GM23248 (cell line): ENCODE results near the gene TRERF1. TPM values are rescaled to one million over a fixed set of nuclear protein-coding genes. Genes with fewer than 3 reads are reported as not detected.

Experiments
- DNase-seq: peaks from one replicate; pipeline ENCODE4 v3.0.0-alpha.2; 2015
- H2AFZ ChIP-seq: fragments of 200-600 bp; sonication (generic); 2 replicates; pipeline ENCODE4 v1.6.1; 2016; ENCODE audit warnings: antibody characterized with exemption
- H3F3A ChIP-seq: fragments of 200-600 bp; sonication (generic); 2 replicates; pipeline ENCODE4 v1.6.1; 2016; ENCODE audit warnings: mild to moderate bottlenecking, antibody characterized with exemption, mixed run types; ENCODE audit not compliant: insufficient read depth
- H3K27ac ChIP-seq: fragments of 200-600 bp; sonication (generic); 2 replicates; pipeline ENCODE4 v1.5.1; 2016; ENCODE audit warnings: mild to moderate bottlenecking
- H3K27me3 ChIP-seq: fragments of 200-600 bp; sonication (generic); replicated peaks from 2 replicates; pipeline ENCODE4 v1.6.1; 2016; ENCODE audit warnings: mild to moderate bottlenecking; ENCODE audit not compliant: insufficient read depth
- H3K36me3 ChIP-seq: fragments of 200-600 bp; sonication (generic); 2 replicates; pipeline ENCODE4 v1.6.1; 2016; ENCODE audit warnings: low read depth, mild to moderate bottlenecking
- H3K4me1 ChIP-seq: fragments of 200-600 bp; sonication (generic); 2 replicates; pipeline ENCODE4 v1.6.1; 2016; ENCODE audit warnings: mild to moderate bottlenecking; ENCODE audit not compliant: insufficient read depth
- H3K4me2 ChIP-seq: fragments of 200-600 bp; sonication (generic); one replicate; pipeline ENCODE4 v1.6.1; 2016; ENCODE audit warnings: mild to moderate bottlenecking; ENCODE audit not compliant: unreplicated experiment
- H3K4me3 ChIP-seq: fragments of 200-600 bp; sonication (generic); 2 replicates; pipeline ENCODE4 v1.5.1; 2016; ENCODE audit warnings: mild to moderate bottlenecking
- H3K79me2 ChIP-seq: fragments of 200-600 bp; sonication (generic); 2 replicates; pipeline ENCODE4 v1.6.1; 2016; ENCODE audit warnings: mild to moderate bottlenecking; ENCODE audit not compliant: insufficient read depth
- H3K9ac ChIP-seq: fragments of 200-600 bp; sonication (generic); 2 replicates; pipeline ENCODE4 v1.6.1; 2016; ENCODE audit warnings: mild to moderate bottlenecking
- H3K9me2 ChIP-seq: fragments of 200-600 bp; sonication (generic); 2 replicates; pipeline ENCODE4 v1.6.1; 2016; ENCODE audit warnings: mixed run types, mild to moderate bottlenecking, moderate library complexity; ENCODE audit not compliant: insufficient read depth
- H3K9me3 ChIP-seq: fragments of 200-600 bp; sonication (generic); one replicate; pipeline ENCODE4 v1.6.1; 2017; ENCODE audit warnings: low read depth
- H4K20me1 ChIP-seq: fragments of 200-600 bp; sonication (generic); 2 replicates; pipeline ENCODE4 v1.6.0; 2016; ENCODE audit not compliant: insufficient read depth
- EZH2 ChIP-seq: fragments of 200-600 bp; sonication (generic); IDR thresholded peaks from 2 replicates; pipeline ENCODE4 v1.6.1; 2018; ENCODE audit warnings: antibody characterized with exemption, mild to moderate bottlenecking; ENCODE audit not compliant: insufficient read depth, poor library complexity, severe bottlenecking
- EZH2phosphoT487 ChIP-seq: fragments of 200-600 bp; sonication (generic); IDR thresholded peaks from 2 replicates; pipeline ENCODE4 v1.6.1; 2018; ENCODE audit warnings: antibody characterized with exemption, moderate library complexity, mild to moderate bottlenecking, low read depth; ENCODE audit not compliant: insufficient read depth
- WGBS, 2 experiments: methylation state at CpG; one replicate each; pipeline ENCODE4 v1.1.6; 2015 to 2017; ENCODE audit warnings: low lambda C conversion rate in 2 of 2, low coverage in 1 of 2; ENCODE audit errors: missing lambda C conversion rate in 2 of 2; 5-methylcytosine and 5-hydroxymethylcytosine counted together
- in situ Hi-C: fragments of 300-500 bp; cut with MboI; formaldehyde crosslinking; loops from 2 replicates; pipeline ENCODE4 v1.15.0; 2020
- polyA plus RNA-seq: library from polyadenylated mRNA; unstranded; fragments of >200 nt; fragmentation: Nextera tagmentation; extraction: Ambion mirVana; gene quantifications from 2 replicates; pipeline ENCODE4 v1.2.1, GENCODE V29; 2016
- total RNA-seq: library from RNA; depleted of rRNA; stranded (reverse); fragments of >200 nt; shearing (Covaris generic); gene quantifications from 2 replicates; pipeline ENCODE4 v1.2.3, GENCODE V29; 2014

TRERF1 gene
- total and polyA plus RNA-seq, 2 experiments from 2014 or later = 2.7 to 3.1 TPM

GRCh38 chr6:42199106-42199981, 252.4 kb downstream of the TRERF1 start:
- no peak overlapping the region for H3K9ac ChIP-seq
- H3K4me2 ChIP-seq = peak overlapping the region; percentile 67
- peaks cover 51% of the 10 kb centered on the region for H3K4me1 ChIP-seq
- peak overlapping the region; percentile 74 for H3K27ac ChIP-seq
- H3F3A ChIP-seq = peaks cover 57% of the 10 kb centered on the region
- no peak overlapping the region for H3K4me3 ChIP-seq
- no peaks in the 10 kb centered on the region for H4K20me1 ChIP-seq
- 88 to 93% methylated on average over 5 of the region's 5 CpGs for WGBS, 2 experiments
- H3K9me3 ChIP-seq = no peaks in the 10 kb centered on the region
- H3K27me3 ChIP-seq = no peaks in the 10 kb centered on the region
- in situ Hi-C loops = no loop called here
- TF ChIP-seq EZH2 = no peak
- no peak for TF ChIP-seq EZH2phosphoT487
- H2AFZ ChIP-seq = no peak overlapping the region
- no peaks in the 10 kb centered on the region for H3K9me2 ChIP-seq
- H3K36me3 ChIP-seq = no peaks in the 10 kb centered on the region; the same call in 1 of the 2 replicates
- peak; percentile 75 for DNase-seq
- H3K79me2 ChIP-seq = no peaks in the 10 kb centered on the region

DNA sequence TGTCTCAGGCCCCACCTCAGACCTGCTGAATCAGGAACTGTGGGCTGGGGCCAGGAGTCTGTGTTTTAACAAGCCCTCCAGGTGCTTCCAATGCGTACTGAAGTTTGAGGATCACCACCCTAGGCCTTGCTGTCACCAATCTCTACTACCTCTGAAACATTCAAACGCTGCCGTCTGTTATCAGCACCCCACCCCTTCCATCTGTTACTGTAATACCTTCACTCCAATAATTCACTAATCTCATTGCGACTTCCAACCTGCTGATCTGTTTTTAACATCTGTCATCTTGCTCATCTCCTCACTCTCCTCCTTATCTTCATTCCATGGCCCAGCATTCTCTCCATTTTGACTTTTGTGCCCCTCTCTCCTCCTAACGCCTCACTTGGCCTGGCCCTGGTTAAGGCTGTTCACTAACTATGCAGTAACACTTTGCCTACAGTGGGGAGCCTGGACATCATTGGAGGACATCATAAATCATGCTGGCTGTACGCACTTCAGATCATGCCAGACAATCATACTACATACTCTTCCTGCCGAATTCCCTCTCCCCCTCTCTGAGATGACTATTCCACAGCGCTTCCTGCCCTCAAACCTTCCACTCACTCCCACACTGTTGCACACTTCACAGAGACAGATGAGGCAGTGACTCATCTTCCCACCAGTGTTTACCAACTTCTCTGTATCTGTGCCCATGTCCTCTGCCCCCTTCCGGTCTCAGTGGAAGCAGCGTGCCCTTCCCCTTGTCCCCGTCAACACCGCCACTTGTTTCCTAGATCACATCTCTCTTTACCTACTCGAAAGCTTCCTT, 254.0 kb downstream of the TRERF1 start:
- Histone ChIP-seq H3F3A (peaks cover 54% of the 10 kb centered on the region), H3K27ac (peak overlapping the region; percentile 55), H4K20me1 (no peaks in the 10 kb centered on the region), H3K9me3 (no peaks in the 10 kb centered on the region), H3K4me3 (no peak overlapping the region), H3K79me2 (no peaks in the 10 kb centered on the region), H3K27me3 (no peaks in the 10 kb centered on the region), H3K9me2 (no peaks in the 10 kb centered on the region), H2AFZ (no peak overlapping the region), H3K4me2 (peak overlapping the region; percentile 48), H3K9ac (no peak overlapping the region), H3K36me3 (no peaks in the 10 kb centered on the region), H3K4me1 (peaks cover 56% of the 10 kb centered on the region)
- DNase-seq = peak; percentile 86
- TF ChIP-seq EZH2 (no peak), EZH2phosphoT487 (no peak)
- 55 to 58% methylated on average over 13 of the region's 13 CpGs for WGBS, 2 experiments
- in situ Hi-C loops = no loop called here

GRCh38 chr6:42195415-42195814, 256.3 kb downstream of the TRERF1 start:
- H3K9ac ChIP-seq = no peak overlapping the region
- no peak overlapping the region for H3K4me2 ChIP-seq
- 93 to 97% methylated on average over 4 of the region's 4 CpGs for WGBS, 2 experiments
- H3K4me1 ChIP-seq = peaks cover 53% of the 10 kb centered on the region
- H3F3A ChIP-seq = peaks cover 42% of the 10 kb centered on the region
- H2AFZ ChIP-seq = no peak overlapping the region
- H3K4me3 ChIP-seq = no peak overlapping the region
- H3K79me2 ChIP-seq = no peaks in the 10 kb centered on the region
- H4K20me1 ChIP-seq = no peaks in the 10 kb centered on the region
- no peak overlapping the region for H3K27ac ChIP-seq
- no peak for DNase-seq
- H3K9me2 ChIP-seq = no peaks in the 10 kb centered on the region
- no peaks in the 10 kb centered on the region for H3K9me3 ChIP-seq
- no peaks in the 10 kb centered on the region for H3K36me3 ChIP-seq
- no peaks in the 10 kb centered on the region for H3K27me3 ChIP-seq
- TF ChIP-seq EZH2 (no peak), EZH2phosphoT487 (no peak)
- in situ Hi-C loops = no loop called here

DNA sequence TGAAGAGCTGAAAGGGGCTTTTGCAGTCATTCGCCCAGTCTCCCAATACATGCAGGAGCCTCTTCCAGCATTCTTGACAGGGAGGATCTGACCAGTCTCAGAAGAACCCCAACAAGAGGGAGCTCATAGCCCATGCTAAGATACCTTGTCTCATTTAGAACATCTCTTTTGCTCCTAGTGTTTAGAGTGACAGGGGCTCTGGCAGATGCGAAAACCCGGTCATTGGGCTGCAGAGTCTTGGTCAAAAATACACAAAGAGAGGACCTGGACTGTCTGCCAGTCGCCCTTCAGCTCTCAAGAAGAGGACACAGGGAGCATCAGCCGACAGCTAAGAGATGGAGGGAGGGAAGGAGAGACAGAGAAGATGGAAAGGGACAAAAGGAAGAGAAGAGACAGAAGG, 257.7 kb downstream of the TRERF1 start:
- Histone ChIP-seq H3K79me2 (no peaks in the 10 kb centered on the region), H3K4me3 (no peak overlapping the region), H3K27ac (no peak overlapping the region), H3K9me2 (no peaks in the 10 kb centered on the region), H3K36me3 (no peaks in the 10 kb centered on the region), H3K4me1 (peaks cover 42% of the 10 kb centered on the region), H3K27me3 (no peaks in the 10 kb centered on the region), H4K20me1 (no peaks in the 10 kb centered on the region), H3K9ac (no peak overlapping the region), H2AFZ (no peak overlapping the region), H3K4me2 (no peak overlapping the region), H3F3A (peaks cover 33% of the 10 kb centered on the region), H3K9me3 (no peaks in the 10 kb centered on the region)
- TF ChIP-seq EZH2 = no peak
- TF ChIP-seq EZH2phosphoT487 = no peak
- no peak for DNase-seq
- 90% methylated on average over 5 of the region's 5 CpGs for WGBS, 2 experiments
- in situ Hi-C loops = no loop called here
